Measurements from ENCODE around the gene GRM4.

The GRM4 gene

DNA sequence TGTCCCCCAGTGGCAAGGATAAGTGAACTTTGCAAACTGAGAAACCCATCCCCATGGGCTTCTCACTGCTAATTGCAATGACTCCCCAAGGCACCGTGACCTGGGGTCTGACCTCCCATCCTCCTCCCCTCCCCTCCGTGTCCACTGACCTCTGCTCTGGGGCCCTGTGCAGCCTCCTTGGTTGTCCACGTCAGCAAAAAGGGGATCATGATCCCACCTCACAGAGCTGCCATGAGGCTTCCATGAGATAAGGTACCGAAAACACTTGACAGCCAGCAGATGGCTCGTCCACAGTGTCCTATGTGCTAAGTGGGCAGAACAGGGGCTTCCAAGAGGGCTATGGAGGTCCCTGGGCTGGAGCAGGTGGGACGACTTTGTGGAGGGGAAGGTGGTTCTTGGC is 104.5 kb downstream of the GRM4 start:
- DNase-seq: no peak

DNA sequence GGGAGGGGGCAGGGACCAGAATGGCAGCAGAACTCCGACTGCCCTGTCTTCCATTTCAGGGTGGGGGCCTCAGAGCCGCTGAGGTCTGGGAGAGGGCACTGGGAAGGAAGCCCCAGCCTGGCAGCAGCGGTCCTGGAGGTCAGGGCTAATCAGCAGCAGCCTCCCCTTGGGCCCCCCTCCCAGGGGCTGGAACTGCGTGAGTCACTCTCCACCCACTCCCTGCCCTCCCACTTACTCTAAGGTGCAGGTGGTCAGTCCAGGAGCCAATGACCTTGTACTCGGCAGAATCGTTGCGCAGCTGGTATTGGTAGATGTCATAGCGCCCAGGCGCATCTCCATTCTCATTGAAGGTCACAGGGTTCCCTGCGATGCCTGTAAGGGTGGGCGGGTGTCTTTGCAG is 105.9 kb downstream of the GRM4 start:
- no peak for DNase-seq

DNA sequence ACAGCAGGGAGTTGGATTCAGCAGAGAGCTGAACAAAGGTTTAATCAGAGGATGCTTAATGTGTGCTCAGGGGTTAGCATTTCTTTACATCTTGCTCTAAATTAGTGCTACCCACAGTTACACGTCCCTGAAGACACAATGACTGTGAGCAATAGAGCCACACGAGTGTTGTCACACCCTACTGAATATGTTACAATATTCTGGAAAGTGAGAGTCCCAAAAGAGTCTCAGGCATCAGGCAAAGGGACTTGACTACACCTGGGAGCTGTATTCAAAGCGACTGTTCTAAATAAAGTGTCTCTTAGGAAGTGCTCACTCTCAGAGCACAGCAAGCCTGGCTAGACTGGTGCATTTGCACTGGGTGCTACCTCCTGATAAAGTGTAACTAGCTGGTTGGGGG is 108.7 kb downstream of the GRM4 start:
- no peak for DNase-seq

DNA sequence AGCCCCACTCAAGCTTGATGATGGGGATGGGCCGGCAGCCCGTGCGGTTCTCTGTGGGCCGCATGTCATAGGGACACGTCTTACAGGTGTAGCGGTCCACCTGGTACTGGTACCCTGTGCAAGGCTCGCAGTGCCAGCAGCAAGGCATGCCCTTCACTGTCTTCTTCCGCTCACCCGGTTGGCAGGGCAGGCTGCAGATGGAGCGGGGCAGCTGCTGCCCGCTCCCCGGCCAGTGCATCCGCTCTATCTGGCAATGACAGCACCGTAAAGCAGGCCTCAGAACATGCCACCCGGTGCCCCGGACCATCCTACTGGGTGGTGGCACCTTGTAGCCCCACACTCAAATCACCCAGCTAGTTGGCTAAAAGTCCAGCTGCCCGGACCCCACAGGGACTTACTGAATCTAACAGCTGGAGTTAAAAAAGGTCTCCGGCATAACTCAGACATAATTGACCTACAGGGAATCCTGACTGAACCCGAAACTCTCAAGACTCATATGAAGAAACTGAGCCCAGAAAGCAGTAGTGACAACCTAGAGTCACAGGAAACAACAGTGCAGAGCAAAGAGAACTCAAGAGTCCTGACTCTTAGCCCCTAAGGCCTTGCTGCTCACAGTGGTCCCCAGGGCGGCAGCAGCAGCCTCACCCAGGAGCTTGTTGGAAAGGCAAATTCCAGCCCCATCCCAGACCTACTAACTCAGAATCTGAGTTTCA is 109.4 kb downstream of the GRM4 start:
- no peak for DNase-seq

DNA sequence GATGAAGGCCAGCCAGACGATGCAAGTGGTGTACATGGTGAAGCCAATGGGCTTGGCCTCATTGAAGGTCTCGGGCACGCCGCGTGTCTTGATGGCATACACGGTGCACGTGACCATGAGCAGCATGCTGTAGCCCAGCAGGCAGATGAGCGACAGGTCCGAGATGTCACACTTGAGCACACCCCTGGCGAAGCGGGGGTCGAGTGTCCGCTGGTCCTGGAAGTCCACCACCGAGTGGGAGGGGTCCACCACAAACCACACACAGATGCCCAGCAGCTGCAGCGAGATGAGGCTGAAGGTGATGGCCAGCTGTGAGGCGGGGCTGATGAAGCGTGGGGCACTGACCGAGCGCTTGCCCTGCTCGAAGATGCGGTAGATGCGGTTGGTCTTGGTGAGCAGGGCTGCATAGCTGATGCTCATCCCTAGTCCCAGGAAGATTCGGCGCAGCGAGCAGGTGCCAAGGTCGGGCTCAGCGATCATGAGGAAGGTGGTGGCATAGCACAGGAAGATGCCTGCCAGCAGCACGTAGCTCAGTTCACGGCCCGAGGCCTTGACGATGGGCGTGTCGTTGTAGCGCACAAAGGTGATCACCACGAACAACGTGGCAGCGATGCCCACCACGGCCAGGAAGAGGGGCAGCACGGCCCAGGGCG is 110.1 kb downstream of the GRM4 start:
- no peak for DNase-seq

GRCh38 chr6:34035161-34035560 is 110.7 kb downstream of the GRM4 start:
- no peak for DNase-seq

DNA sequence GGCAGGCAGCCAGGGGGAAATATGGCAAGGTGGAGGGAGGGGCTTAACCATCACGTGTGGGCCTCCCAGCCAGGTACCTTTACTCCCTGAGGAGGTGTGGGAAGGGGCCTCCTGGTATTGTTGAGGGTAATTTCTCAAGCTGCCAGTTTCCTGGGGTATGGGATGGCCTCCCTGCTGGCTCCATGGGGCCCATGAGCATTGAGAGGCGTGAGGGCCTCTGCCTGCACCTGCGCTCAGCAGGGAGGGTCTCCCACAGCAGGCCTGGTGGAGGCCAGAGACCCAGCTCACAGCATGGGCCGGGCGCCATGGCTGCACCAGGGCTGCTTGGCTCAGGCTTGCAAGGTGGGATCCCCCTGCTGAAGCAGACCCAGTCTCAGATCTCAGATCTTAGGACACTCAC is 113.0 kb downstream of the GRM4 start:
- DNase-seq: no peak

DNA sequence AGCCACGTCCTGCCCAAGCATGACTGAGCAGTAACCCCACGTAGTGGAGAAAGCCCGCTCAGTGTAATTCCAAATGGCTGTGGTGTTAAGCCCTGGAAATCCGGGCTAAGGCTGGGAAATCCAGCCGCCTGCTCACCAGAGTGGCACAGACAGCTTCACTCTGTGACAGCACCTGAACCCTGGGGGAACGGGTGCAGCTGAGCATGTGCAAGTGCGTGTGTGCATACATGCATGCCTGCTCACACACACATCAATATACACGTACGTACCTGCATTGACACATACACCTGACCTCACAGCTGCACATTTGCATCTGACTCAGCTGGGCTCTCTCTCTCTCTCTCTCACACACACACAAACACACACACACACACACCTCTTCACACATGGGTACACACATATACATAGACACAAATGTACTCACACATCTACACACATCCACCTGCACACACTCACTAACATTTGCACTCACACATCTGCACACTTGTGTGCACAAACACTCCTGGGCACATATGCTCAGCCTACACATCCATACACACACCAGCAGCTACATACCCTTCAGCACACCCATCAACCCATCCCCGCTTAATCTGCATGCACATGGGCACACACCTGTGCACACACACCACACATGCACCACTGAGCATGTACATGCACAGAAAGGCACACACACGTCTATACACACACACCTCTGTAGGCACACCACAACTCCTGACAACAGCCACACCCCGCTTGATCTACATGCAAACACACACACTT is 114.1 kb downstream of the GRM4 start:
- no peak for DNase-seq

DNA sequence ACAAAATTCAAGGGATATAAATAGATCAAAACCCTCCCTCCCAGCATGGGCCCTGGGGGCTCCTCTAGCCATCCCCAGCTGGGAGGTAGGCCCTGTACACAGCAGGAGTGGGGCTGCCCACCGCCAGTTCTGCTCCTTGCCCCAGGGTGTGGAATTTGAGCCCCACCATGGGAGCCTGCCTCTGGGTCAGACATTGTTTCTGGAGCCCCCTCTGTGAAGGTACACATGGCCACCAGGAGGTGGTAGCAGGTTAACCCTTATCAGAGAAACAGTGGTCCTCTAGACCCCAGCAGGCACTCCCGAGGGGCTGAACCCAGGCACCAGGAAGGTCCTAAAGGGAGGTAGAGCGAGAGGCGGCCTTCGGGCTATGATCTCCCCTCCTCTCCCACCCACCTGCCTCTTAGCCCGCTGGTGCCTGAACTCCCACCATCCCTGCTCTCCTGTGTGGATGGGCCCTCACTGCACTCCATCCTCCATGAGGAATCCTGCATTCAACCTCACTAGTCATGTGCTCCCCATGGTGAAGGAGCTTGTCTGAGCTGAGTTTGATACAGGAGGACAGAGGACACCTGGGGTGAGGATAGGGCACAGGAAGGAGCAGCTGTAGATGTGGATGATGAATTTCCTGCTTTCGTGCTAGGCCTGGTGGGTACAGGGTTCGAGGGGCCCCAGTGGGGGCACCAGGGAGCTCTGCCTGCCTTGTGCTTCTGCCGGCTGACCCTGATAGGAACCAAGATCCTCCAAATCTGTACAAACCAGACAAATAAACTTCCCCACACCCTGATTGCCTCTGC is 114.9 kb downstream of the GRM4 start:
- DNase-seq: no peak

DNA sequence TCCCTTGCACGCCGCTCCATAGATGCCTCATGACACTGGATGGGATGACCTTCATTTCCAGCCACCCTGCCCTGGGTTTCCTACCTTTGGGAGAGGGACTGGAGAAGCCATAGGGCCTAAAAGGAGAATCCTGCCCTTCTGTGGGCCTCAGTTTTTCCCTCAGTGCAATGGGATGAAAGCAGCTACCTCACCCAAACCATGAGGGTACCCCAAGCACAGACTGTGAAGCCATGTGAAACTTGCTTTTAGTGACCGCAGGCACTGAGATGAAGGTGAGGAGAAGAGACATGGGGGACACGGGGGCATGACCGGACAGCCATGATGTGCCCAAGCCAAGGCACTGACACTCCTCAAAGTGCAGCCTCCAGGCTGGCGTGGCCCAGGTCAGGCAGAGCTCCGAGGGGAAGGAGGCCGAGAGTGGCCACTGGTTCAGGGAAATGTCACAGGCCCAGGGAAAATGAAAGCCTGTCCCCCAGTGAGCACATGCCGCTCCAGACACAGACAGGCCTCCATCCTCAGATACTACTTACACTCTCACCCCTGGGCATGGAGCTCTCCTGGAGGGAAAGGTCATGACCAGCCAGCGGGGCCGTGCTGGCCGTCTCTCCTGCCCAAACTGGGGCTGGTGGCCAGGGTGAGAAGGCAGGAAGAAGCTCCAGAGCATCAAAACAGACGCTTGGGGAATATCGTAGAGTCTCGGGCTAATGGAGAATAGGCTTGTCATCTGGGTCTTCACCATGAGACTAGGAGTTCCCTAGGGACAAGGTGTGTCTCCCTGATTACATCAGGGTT is 116.2 kb downstream of the GRM4 start:
- no peak for DNase-seq

DNA sequence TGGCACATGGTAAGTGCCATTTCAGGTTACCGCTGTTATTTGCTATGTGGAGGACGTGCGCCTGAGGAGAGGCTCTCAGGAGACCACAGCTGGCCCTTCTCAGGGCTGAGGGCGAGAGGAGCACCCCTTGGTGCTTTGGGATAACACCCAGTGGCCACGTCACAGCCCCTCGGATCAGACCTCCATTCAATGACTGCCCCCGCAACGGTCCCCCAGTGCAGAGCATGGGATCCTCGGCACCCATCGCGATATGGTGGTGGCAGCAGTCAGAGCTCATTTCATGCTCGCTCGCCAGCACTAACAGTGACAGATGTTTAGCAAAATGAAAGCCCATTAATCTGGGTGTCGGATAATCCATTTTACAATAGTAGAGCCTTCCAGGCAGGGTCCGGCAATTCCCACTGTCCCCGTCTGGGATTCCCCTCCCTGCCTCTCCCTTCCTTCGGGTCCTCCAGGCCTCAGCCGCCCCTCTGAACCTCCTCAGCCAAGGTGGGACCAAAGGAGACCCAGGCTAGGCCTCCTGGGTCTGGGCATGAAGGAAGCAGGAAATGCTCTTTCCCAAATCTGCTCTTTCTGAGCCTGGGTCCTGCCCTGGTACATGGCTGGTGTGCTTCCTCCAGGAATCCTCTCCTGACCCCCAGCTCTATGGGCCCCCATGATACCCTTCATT is 117.1 kb downstream of the GRM4 start:
- no peak for DNase-seq

- DNase-seq: no peak
Measured at GRCh38 chr6:34027939-34028441, 117.9 kb downstream of the GRM4 start.

DNA sequence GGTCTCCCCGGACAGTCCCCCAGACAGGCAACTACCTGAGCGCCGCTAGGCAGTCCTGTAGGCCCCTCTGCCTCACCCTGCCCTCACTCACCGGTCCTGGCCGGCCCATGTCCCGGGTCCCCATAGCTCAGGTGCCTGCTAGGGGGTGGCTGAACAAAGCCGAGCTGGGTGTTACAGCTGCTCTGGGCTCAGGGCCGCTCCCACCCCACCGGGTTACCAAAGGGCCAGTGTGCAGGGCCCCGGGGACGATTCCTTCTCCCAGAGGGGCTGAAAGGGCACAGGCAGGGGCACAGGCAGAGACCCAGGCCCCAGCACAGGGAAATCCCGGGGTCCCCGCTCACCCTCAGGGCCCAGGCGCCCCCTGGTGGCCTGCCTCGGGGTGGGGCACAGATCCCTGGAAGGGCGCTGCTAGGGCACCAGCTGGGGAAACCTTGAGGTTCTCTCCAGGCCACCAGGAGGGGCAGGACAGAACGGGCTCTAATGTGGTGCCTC is 118.4 kb downstream of the GRM4 start:
- DNase-seq: peak; percentile 28

DNA sequence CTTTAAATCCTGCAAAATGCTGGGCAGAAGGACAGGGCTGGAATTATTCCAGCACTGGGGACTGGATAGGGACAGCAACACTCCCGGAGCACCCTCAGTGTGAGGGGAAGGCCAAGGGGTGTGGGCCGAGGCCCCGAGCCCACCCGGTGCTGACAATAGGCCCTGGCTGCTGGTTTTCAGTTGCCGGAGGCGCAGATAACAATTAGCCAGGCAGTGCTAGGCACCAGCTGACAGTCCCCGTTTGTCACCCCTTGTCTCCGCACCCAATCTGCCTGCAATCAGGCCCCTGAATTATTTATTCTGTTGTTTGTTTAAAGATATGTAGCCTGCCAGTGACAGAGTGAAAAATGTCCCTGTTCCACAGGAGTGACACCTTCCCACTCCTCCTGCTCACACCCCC is 120.0 kb downstream of the GRM4 start:
- DNase-seq: no peak

DNA sequence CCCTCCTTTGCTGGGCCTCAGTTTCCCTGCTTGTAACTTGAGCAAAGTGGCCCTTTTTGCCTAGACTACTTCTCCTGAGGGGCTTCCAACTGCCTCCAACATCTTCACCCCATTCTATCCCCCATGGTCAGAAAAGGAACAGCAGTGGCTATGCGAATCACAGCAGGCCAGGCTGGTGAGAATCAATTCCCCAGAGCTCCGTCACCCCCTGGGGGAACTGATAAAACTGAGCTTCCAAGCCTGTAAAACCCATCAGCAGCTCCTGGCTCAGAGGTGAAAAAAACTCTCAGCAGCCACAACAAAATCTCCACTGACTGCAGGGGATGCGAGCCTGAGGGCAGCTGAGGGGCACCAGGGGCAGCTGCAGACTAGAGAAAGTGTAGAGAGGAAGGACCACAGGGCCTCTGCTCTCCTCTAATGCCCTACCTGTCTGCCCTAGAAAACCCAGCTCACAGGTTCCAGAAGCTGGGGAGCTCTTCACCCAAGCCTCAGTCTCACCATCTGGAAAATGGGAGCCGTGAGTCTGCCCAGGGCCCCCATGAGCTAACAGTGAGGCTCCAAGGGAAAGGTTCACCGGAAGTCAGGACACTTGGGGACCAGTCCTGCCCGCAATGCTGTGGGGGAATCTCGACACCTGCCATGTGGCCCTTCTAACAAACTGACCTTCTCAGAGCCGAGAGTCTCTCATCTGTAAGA is 120.6 kb downstream of the GRM4 start:
- DNase-seq: peak; percentile 3

DNA sequence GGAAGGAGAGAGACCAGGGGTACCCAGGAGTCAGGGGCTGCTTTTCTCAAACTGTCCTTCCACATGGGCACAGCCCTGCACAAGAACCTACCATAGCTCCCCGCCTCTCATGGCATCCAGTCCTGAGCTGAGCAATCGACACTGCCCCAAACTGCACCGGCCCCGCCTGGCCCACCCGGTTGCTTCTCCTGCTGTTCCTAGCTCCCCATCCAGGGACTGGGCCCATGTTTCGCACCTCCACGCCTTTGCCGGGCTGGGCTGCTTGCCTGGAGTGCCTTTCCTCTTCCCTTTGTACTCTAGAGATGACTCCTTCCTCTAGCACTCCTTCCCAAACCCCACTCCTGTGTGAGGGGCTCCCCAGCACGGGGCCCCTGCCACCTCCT is 123.0 kb downstream of the GRM4 start:
- DNase-seq: no peak

DNA sequence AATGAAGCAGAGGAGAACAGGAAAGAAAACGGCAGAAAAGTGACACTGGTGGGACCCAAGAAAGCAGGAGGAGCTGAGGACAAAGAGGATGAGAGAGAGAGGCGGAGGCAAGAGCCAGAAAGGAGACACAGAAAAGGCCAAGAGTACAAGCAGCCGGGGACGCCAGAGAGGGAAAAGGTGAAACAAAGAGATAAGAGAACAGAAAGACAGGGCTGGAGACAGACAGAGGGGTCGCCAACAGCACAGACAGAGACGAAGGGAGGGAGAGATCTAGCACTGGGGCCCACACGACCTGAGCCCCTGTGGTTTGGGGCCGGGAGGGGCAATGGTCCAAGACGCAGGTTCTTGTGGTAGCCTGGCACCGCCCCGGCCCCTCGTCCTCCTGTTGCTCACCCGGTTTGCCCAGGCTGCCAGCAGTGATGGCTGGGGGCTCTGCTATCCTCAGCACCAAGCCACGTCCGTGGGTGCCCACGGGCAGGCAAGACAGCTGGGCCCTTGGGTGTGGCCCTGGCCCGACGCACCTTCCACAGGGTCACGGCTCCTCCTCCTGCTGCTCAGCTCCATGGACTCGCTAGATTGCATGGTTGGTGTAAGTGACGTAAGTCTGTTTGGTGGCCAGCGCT is 123.5 kb downstream of the GRM4 start:
- DNase-seq: no peak

- DNase-seq: no peak
Measured at GRCh38 chr6:34021554-34022190, 124.2 kb downstream of the GRM4 start.

DNA sequence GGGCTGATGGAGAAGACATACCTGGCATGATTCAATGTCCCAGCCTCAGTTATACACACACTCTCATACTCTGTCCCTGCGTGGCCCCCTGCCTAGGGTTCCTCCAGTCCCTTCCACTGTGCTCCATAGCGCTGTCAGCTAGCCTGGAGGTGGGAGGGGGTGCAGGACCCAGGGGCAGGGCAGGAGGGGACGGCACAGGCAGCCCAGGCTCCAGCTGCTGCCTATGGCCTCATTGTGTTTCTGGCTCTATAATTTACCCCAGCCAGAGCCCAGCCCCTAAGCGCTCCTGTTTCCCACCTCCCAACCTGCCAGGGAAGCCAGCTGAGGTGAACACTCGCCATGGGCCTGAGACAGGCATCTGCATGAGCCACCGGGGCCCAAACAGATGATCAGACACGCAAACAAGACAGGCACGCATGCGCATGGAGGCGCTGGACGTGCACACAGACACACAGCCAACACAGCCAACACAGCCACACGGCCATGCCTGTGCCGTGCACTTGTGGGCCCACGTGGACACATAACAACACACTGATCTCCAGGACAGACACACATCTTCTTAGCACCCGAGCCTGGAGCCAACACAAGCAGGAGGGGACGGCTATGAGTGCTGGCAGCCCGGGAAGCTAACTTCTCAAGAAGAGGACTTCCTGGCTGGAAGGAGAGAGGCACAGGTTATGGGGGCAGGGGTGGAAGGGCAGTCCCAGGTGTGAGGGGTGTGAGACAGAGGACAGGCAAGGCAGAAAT is 124.9 kb downstream of the GRM4 start:
- DNase-seq: no peak
